Measurements from ENCODE around the gene ETS2. TPM values are rescaled to one million over a fixed set of nuclear protein-coding genes. Genes with fewer than 3 reads are reported as not detected.
A peak's percentile ranks its signal among the peaks of the same experiment; 100 is the strongest.

ETS2 gene
- total RNA-seq, 4 donors from 2014 or later, result 36.6 to 92.2 (median 56.3) TPM

DNA sequence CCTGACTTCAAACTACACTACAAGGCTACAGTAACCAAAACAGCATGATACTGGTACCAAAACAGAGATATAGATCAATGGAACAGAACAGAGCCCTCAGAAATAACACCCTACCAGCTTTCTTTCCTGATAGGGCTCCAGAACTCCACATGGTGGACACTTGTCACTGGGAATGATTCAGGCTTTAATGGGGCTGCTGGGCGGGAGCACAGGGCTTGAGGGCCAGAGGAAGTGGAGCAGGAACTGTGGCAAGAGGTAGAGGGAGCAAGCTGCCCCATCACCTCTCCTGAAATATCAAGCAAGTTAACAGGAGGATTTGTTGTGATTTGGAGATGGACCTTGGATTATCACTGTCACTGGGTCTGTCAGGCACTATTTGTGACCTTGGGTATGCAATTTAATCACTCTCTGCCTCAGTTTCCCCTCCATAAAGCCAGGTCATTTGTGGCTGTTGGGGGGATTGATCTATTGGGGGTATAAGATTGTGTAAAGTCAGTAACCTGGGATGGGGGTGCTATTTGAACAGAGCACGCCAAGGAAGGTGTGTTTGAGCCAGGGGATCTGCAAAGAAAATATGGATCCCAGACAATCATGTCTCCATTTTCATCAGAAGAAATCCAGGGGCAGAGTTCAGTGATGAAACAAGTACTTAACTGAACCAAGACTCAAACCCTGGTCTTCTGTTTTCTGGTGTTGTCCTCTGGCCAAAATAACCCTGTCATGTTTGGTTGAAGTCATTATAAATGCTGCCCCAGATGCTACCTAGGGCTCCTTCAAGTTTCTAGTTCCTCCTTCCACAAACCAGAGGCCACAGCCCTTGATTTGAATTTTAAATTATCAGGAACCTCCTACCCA is 25.2 kb downstream of the ETS2 start:
- Histone ChIP-seq H3K9me3 (no peaks in the 10 kb centered on the region), H3K27me3 (no peaks in the 10 kb centered on the region), H3K4me3 (replicated peaks in 1 of 3) (no peak overlapping the region), H3K36me3 (no peaks in the 10 kb centered on the region), H3K27ac (no peak overlapping the region), H3K4me1 (peaks cover 5 to 12% of the 10 kb centered on the region in 2 donors)
- TF ChIP-seq, protein P1, sequence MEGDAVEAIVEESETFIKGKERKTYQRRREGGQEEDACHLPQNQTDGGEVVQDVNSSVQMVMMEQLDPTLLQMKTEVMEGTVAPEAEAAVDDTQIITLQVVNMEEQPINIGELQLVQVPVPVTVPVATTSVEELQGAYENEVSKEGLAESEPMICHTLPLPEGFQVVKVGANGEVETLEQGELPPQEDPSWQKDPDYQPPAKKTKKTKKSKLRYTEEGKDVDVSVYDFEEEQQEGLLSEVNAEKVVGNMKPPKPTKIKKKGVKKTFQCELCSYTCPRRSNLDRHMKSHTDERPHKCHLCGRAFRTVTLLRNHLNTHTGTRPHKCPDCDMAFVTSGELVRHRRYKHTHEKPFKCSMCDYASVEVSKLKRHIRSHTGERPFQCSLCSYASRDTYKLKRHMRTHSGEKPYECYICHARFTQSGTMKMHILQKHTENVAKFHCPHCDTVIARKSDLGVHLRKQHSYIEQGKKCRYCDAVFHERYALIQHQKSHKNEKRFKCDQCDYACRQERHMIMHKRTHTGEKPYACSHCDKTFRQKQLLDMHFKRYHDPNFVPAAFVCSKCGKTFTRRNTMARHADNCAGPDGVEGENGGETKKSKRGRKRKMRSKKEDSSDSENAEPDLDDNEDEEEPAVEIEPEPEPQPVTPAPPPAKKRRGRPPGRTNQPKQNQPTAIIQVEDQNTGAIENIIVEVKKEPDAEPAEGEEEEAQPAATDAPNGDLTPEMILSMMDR (IDR thresholded peaks at IDR 0.05), result no peak
- TF ChIP-seq POLR2A (IDR thresholded peaks at IDR 0.05), result no peak
- no peak for DNase-seq
- intact Hi-C loops (cut with DNase I), result no loop called here
- WGBS, 2 donors, result 98 to 100% methylated on average over 2 of the region's 2 CpGs

GRCh38 chr21:38831526-38832467 is 26.1 kb downstream of the ETS2 start:
- no peak for TF ChIP-seq POLR2A (IDR thresholded peaks at IDR 0.05)
- TF ChIP-seq, protein P1 (IDR thresholded peaks at IDR 0.05), result no peak
- H3K27me3 ChIP-seq, result no peaks in the 10 kb centered on the region
- peak; percentile 58 to 64 for DNase-seq
- intact Hi-C loops (cut with DNase I), result no loop called here
- H3K4me3 ChIP-seq (replicated peaks in 1 of 3), result no peak overlapping the region
- no peaks in the 10 kb centered on the region for H3K9me3 ChIP-seq
- H3K27ac ChIP-seq, result no peak overlapping the region
- WGBS, 2 donors, result 79 to 81% methylated on average over 7 of the region's 7 CpGs
- H3K4me1 ChIP-seq, result peaks cover 5 to 12% of the 10 kb centered on the region in 2 donors
- no peaks in the 10 kb centered on the region for H3K36me3 ChIP-seq

DNA sequence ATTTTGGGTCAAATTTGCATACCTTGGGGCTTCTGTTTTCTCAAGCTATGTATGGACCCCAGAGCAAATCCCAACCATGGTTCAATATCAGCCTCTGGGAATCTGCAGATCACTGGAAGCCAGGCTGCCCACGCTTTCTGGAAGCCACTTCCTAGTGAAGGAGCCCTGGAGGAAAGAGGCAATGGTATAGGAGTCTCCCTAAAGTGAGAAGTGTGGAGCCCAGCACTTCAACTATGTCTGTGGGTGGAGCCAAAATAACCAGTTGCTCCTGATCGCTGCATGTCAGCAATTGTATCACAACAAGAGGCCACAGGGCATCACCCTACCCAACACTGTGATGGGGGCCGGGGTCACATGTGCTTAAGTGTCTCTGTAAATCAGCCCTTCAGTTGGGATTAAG is 26.9 kb downstream of the ETS2 start:
- intact Hi-C loops (cut with DNase I), result no loop called here
- Histone ChIP-seq H3K4me3 (replicated peaks in 1 of 3) (no peak overlapping the region), H3K27ac (no peak overlapping the region), H3K4me1 (peaks cover 5 to 12% of the 10 kb centered on the region in 2 donors), H3K9me3 (no peaks in the 10 kb centered on the region), H3K36me3 (no peaks in the 10 kb centered on the region), H3K27me3 (no peaks in the 10 kb centered on the region)
- no peak for DNase-seq
- no peak for TF ChIP-seq POLR2A (IDR thresholded peaks at IDR 0.05)
- TF ChIP-seq, protein P1 (IDR thresholded peaks at IDR 0.05), result no peak
- WGBS, 2 donors, result 88 to 90% methylated on average over 3 of the region's 3 CpGs

DNA sequence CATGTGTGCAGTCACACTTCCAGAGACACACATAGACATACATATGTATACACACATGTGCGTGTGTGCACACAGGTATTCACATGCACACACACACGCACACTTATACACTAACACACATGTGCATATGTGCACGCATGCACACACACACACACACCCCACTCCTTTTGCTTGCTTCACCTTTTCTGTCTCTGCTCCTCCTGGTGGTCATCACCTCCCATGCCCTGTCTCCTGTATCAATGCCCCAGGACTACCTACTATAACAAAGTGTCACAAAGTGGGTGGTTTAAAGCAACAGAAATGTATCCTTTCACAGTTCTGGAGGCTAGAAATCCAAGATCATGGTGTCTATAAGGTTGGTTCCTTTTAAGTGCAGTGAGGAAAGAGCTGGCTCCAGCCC is 27.4 kb downstream of the ETS2 start:
- Histone ChIP-seq H3K36me3 (no peaks in the 10 kb centered on the region), H3K27ac (no peak overlapping the region), H3K27me3 (no peaks in the 10 kb centered on the region), H3K9me3 (no peaks in the 10 kb centered on the region), H3K4me1 (peaks cover 5 to 12% of the 10 kb centered on the region in 2 donors), H3K4me3 (replicated peaks in 1 of 3) (no peak overlapping the region)
- intact Hi-C loops (cut with DNase I), result no loop called here
- WGBS, 2 donors, result 80 to 98% methylated on average over 3 of the region's 3 CpGs
- no peak for DNase-seq
- TF ChIP-seq POLR2A (IDR thresholded peaks at IDR 0.05), result no peak
- TF ChIP-seq, protein P1 (IDR thresholded peaks at IDR 0.05), result no peak

Data from thyroid gland (tissue), 4 donors.